Trophoblast cell (in vitro differentiated cells and primary cell): Measurements from ENCODE around the gene EYA2.

Experiments used
- DNase-seq, 2 donors: peaks; one replicate each; pipeline ENCODE4 v3.0.0-alpha.2; 2016
- H2AFZ ChIP-seq: 2 replicates; pipeline ENCODE4 v1.6.1; 2013; ENCODE audit warnings: low read length, moderate library complexity, mild to moderate bottlenecking; ENCODE audit not compliant: insufficient read depth, poor library complexity
- H2AK5ac ChIP-seq: 2 replicates; pipeline ENCODE4 v1.6.1; 2013; ENCODE audit warnings: mild to moderate bottlenecking, low read length
- H2BK120ac ChIP-seq: 2 replicates; pipeline ENCODE4 v1.6.1; 2013; ENCODE audit warnings: low read length, mild to moderate bottlenecking, moderate library complexity; ENCODE audit not compliant: insufficient read depth, poor library complexity
- H2BK12ac ChIP-seq: 2 replicates; pipeline ENCODE4 v1.6.1; 2013; ENCODE audit warnings: mild to moderate bottlenecking, low read length, moderate library complexity
- H2BK5ac ChIP-seq: 2 replicates; pipeline ENCODE4 v1.6.1; 2013; ENCODE audit warnings: low read length, low read depth, moderate library complexity, mild to moderate bottlenecking; ENCODE audit not compliant: poor library complexity
- H3K14ac ChIP-seq: 2 replicates; pipeline ENCODE4 v1.6.1; 2013; ENCODE audit warnings: mild to moderate bottlenecking, low read length
- H3K18ac ChIP-seq: 2 replicates; pipeline ENCODE4 v1.6.1; 2013; ENCODE audit warnings: mild to moderate bottlenecking, low read length
- H3K23ac ChIP-seq: 2 replicates; pipeline ENCODE4 v1.6.1; 2013; ENCODE audit warnings: low read length
- H3K27ac ChIP-seq: 2 replicates; pipeline ENCODE4 v1.5.1; 2013; ENCODE audit warnings: low read depth, mild to moderate bottlenecking, inconsistent platforms, low read length, moderate library complexity
- H3K27me3 ChIP-seq: 2 replicates; pipeline ENCODE4 v1.6.1; 2013; ENCODE audit warnings: inconsistent platforms, mild to moderate bottlenecking, low read length, moderate library complexity; ENCODE audit not compliant: insufficient read depth
- H3K36me3 ChIP-seq, 2 experiments: 1 replicate in 1 of 2; 2 replicates in 1 of 2; pipeline ENCODE4 v1.6.1; 2013; ENCODE audit warnings: low read length in 2 of 2, mild to moderate bottlenecking in 2 of 2, moderate library complexity in 1 of 2; ENCODE audit not compliant: insufficient read depth in 2 of 2, control insufficient read depth in 1 of 2
- H3K4ac ChIP-seq: 2 replicates; pipeline ENCODE4 v1.6.1; 2013; ENCODE audit warnings: low read depth, mild to moderate bottlenecking, low read length, moderate library complexity
- H3K4me1 ChIP-seq, 2 experiments: 1 replicate in 1 of 2; 2 replicates in 1 of 2; pipeline ENCODE4 v1.6.1; 2013; ENCODE audit warnings: low read length in 2 of 2, mild to moderate bottlenecking in 2 of 2, moderate library complexity in 1 of 2; ENCODE audit not compliant: insufficient read depth in 2 of 2, control insufficient read depth in 1 of 2
- H3K4me2 ChIP-seq: 2 replicates; pipeline ENCODE4 v1.6.1; 2013; ENCODE audit warnings: inconsistent platforms, mild to moderate bottlenecking, low read length, moderate library complexity
- H3K4me3 ChIP-seq: 2 replicates; pipeline ENCODE4 v1.5.1; 2013; ENCODE audit warnings: mild to moderate bottlenecking, low read depth, low read length, inconsistent platforms
- H3K79me1 ChIP-seq: one replicate; pipeline ENCODE4 v1.6.1; 2013; ENCODE audit warnings: low read length
- H3K79me2 ChIP-seq: 2 replicates; pipeline ENCODE4 v1.6.1; 2013; ENCODE audit warnings: low read length, mild to moderate bottlenecking; ENCODE audit not compliant: control insufficient read depth, insufficient read depth, poor library complexity
- H3K9ac ChIP-seq: 2 replicates; pipeline ENCODE4 v1.6.1; 2013; ENCODE audit warnings: mild to moderate bottlenecking, low read length
- H3K9me3 ChIP-seq: 2 replicates; pipeline ENCODE4 v1.6.1; 2013; ENCODE audit warnings: low read depth, mild to moderate bottlenecking, control low read depth, inconsistent platforms, low read length; ENCODE audit not compliant: insufficient read depth
- H4K12ac ChIP-seq: 2 replicates; pipeline ENCODE4 v1.6.1; 2013; ENCODE audit warnings: low read depth, mild to moderate bottlenecking, low read length, moderate library complexity
- H4K8ac ChIP-seq: 2 replicates; pipeline ENCODE4 v1.6.1; 2013; ENCODE audit warnings: low read depth, mild to moderate bottlenecking, low read length, moderate library complexity
- H4K91ac ChIP-seq: one replicate; pipeline ENCODE4 v1.6.1; 2013; ENCODE audit warnings: low read depth, mild to moderate bottlenecking, low read length, moderate library complexity
- WGBS: extraction: QIAGEN DNeasy Blood & Tissue Kit; methylation state at CpG from one replicate; pipeline ENCODE4 v1.1.7; 2013; ENCODE audit warnings: missing lambda C conversion rate; ENCODE audit not compliant: insufficient read length, insufficient coverage; ENCODE audit errors: extremely low coverage; 5-methylcytosine and 5-hydroxymethylcytosine counted together

EYA2 gene

DNA sequence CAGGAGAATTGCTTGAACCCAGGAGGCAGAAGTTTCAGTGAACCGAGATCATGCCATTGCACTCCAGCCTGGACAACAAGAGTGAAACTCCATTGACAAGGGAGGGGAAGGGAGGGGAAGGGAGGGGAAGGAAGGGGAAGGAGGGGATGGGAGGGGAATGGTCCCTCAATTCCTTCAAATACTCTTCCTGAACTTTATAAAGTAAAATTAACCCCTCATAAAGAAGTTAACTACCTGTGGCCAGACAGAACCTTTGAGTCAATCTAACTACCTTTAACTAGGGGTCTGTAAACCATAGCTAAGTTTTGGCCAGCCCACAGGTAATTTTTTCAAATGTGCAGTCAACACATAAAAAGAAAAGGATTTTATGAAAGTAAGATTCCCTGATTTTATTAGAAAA is 330.8 kb downstream of the EYA2 start:
- DNase-seq = no peak
- Histone ChIP-seq H3K9me3 (no peaks in the 10 kb centered on the region), H3K79me1 (no peaks in the 10 kb centered on the region), H3K4ac (no peak overlapping the region), H2AK5ac (no peak overlapping the region), H3K36me3 (peaks cover 50 to 59% of the 10 kb centered on the region in 2 experiments), H4K12ac (no peak overlapping the region), H4K91ac (no peak overlapping the region), H3K14ac (no peak overlapping the region), H3K27ac (no peak overlapping the region), H3K27me3 (no peaks in the 10 kb centered on the region), H2BK120ac (no peak overlapping the region), H3K9ac (no peak overlapping the region), H2BK5ac (no peak overlapping the region), H3K23ac (no peak overlapping the region), H2BK12ac (no peak overlapping the region), H4K8ac (no peak overlapping the region), H3K79me2 (no peaks in the 10 kb centered on the region), H3K18ac (no peak overlapping the region), H3K4me2 (no peak overlapping the region), H3K4me3 (no peak overlapping the region), H2AFZ (no peak overlapping the region), H3K4me1 (no peaks in the 10 kb centered on the region)
- no CpG with 5 or more reads among the region's 1 CpG for WGBS

DNA sequence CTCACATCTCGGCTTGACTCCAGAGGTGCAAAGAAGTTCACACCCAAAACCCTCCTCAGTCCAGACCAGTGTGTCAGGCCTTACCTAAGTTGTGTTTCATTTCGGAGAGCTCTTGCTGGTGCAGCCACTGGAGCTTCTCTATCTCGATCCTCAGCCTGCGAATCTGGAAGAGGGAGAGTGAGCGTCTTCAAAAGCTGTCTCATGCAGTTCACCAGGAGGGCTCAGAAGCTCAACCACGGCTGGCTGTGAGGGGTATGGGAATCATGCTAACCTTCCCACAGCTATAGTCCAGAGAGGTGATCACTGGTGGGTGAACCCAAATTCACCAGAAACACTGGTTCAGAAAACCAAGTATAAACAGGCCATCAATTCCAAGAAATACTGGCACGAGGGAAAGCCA is 332.5 kb downstream of the EYA2 start:
- Histone ChIP-seq H4K91ac (no peak overlapping the region), H2BK5ac (no peak overlapping the region), H3K27ac (no peak overlapping the region), H4K8ac (no peak overlapping the region), H2BK12ac (no peak overlapping the region), H3K79me2 (no peaks in the 10 kb centered on the region), H2AFZ (no peak overlapping the region), H3K27me3 (no peaks in the 10 kb centered on the region), H3K23ac (no peak overlapping the region), H3K18ac (no peak overlapping the region), H3K4ac (no peak overlapping the region), H3K9me3 (no peaks in the 10 kb centered on the region), H3K79me1 (no peaks in the 10 kb centered on the region), H4K12ac (no peak overlapping the region), H3K36me3 (peaks cover 41 to 51% of the 10 kb centered on the region in 2 experiments), H3K9ac (no peak overlapping the region), H3K4me1 (peaks cover 0 to 4% of the 10 kb centered on the region in 2 experiments), H3K4me2 (no peak overlapping the region), H3K4me3 (no peak overlapping the region), H2AK5ac (no peak overlapping the region), H3K14ac (no peak overlapping the region), H2BK120ac (no peak overlapping the region)
- DNase-seq = no peak
- WGBS = no CpG with 5 or more reads among the region's 7 CpGs

DNA sequence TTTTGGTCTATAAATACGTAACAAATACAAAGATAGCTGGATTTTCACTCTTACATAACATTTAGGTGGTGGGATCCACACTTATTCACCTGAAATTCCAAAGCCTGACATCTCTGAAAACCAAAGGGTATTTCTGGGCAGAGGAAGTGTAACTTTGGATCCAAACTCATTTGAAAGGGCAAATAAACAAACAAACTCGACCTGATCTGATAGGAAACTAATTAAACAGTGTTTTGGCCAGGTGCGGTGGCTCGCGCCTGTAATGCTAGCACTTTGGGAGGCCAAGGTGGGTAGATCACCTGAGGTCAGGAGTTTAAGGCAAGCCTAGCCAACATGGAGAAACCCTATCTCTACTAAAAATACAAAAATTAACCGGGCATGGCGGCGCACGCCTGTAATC is 332.9 kb downstream of the EYA2 start:
- Histone ChIP-seq H2AK5ac (no peak overlapping the region), H3K4ac (no peak overlapping the region), H3K9ac (no peak overlapping the region), H3K4me2 (no peak overlapping the region), H4K8ac (no peak overlapping the region), H3K23ac (no peak overlapping the region), H4K12ac (no peak overlapping the region), H3K4me1 (peaks cover 0 to 4% of the 10 kb centered on the region in 2 experiments), H3K79me1 (no peaks in the 10 kb centered on the region), H3K27ac (no peak overlapping the region), H3K14ac (no peak overlapping the region), H3K4me3 (no peak overlapping the region), H2BK5ac (no peak overlapping the region), H2BK12ac (no peak overlapping the region), H4K91ac (no peak overlapping the region), H2BK120ac (no peak overlapping the region), H3K79me2 (no peaks in the 10 kb centered on the region), H3K18ac (no peak overlapping the region), H3K36me3 (peaks cover 39 to 51% of the 10 kb centered on the region in 2 experiments), H3K27me3 (no peaks in the 10 kb centered on the region), H3K9me3 (no peaks in the 10 kb centered on the region), H2AFZ (no peak overlapping the region)
- no CpG with 5 or more reads among the region's 9 CpGs for WGBS
- DNase-seq = no peak

DNA sequence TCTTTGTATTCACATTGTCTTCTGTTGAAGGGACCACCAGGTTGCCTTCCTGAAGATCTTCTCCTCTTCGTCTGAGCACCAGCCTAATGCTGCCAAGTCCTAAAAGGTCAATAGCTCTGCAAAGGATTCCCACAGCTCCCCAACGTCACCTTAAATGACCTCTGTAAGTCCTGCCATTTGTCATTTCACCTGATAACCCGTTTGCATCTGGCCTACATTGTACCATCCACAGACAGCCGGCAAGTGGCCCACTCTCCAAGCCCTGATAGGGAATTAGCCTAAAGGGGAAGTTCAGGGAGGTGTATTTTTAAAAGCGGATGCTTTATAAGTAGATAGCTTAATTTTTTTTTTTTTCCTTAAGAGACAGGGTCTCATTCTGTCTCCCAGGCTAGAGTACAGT is 334.0 kb downstream of the EYA2 start:
- no peaks in the 10 kb centered on the region for H3K9me3 ChIP-seq
- no peaks in the 10 kb centered on the region for H3K27me3 ChIP-seq
- peaks cover 0 to 6% of the 10 kb centered on the region in 2 experiments for H3K4me1 ChIP-seq
- H4K8ac ChIP-seq = no peak overlapping the region
- H3K9ac ChIP-seq = no peak overlapping the region
- H2BK5ac ChIP-seq = no peak overlapping the region
- WGBS = no CpG with 5 or more reads among the region's 5 CpGs
- no peak overlapping the region for H3K23ac ChIP-seq
- no peak for DNase-seq
- no peak overlapping the region for H3K27ac ChIP-seq
- H3K79me1 ChIP-seq = no peaks in the 10 kb centered on the region
- H3K4me2 ChIP-seq = no peak overlapping the region
- no peaks in the 10 kb centered on the region for H3K79me2 ChIP-seq
- H3K36me3 ChIP-seq = peaks cover 38 to 53% of the 10 kb centered on the region in 2 experiments
- H2BK120ac ChIP-seq = no peak overlapping the region
- H2AFZ ChIP-seq = no peak overlapping the region
- no peak overlapping the region for H3K4me3 ChIP-seq
- no peak overlapping the region for H3K14ac ChIP-seq
- no peak overlapping the region for H2AK5ac ChIP-seq
- no peak overlapping the region for H3K4ac ChIP-seq
- H3K18ac ChIP-seq = no peak overlapping the region
- no peak overlapping the region for H4K12ac ChIP-seq
- H2BK12ac ChIP-seq = no peak overlapping the region
- H4K91ac ChIP-seq = no peak overlapping the region
